Upper lobe of left lung (tissue), 6 donors: Measurements from ENCODE around the gene EMP1. TPM values are rescaled to one million over a fixed set of nuclear protein-coding genes. Genes with fewer than 3 reads are reported as not detected.

Source experiments
- ATAC-seq, 2 donors: fragments of 200-7000 bp; cut with Tn5 transposase; one replicate each; pipeline ENCODE4 v1.9.1; 2022; ENCODE audit warnings: mild to moderate bottlenecking in 2 of 2, moderate library complexity in 2 of 2; ENCODE audit not compliant: low FRiP score in 2 of 2
- DNase-seq, 2 donors: peaks; one replicate each; pipeline ENCODE4 v3.0.0-alpha.2; 2019 to 2020
- H3K27ac ChIP-seq, 4 donors: fragments of 200-600 bp; sonication (generic); one replicate each; pipeline ENCODE4 v1.5.1; 2016 to 2019
- H3K27me3 ChIP-seq, 4 donors: fragments of 200-600 bp; sonication (generic); one replicate each; pipeline ENCODE4 v1.5.1; 2017 to 2019
- H3K36me3 ChIP-seq, 4 donors: fragments of 200-600 bp; sonication (generic); one replicate each; pipeline ENCODE4 v1.5.1; 2016 to 2019
- H3K4me1 ChIP-seq, 4 donors: fragments of 200-600 bp; sonication (generic); one replicate each; pipeline ENCODE4 v1.5.1; 2018 to 2019
- H3K4me3 ChIP-seq, 4 donors: fragments of 200-600 bp; sonication (generic); one replicate each; pipeline ENCODE4 v1.5.1; 2017 to 2019; ENCODE audit warnings: mild to moderate bottlenecking in 2 of 4, moderate library complexity in 1 of 4
- H3K9me3 ChIP-seq, 4 donors: fragments of 200-600 bp; sonication (generic); one replicate each; pipeline ENCODE4 v1.5.1; 2018 to 2019
- EP300 ChIP-seq, 4 donors: sonication (generic); formaldehyde crosslinking; IDR thresholded peaks; one replicate each; pipeline ENCODE4 v1.5.1; 2017; ENCODE audit warnings: antibody characterized with exemption in 4 of 4, control low read depth in 2 of 4
- POLR2A ChIP-seq, 4 donors: fragments of 450-650 bp; IDR thresholded peaks; one replicate each; pipeline ENCODE4 v1.5.1; 2016 to 2017; ENCODE audit warnings: antibody characterized with exemption in 4 of 4, mild to moderate bottlenecking in 2 of 4
- POLR2AphosphoS5 ChIP-seq, 2 donors: sonication (generic); formaldehyde crosslinking; IDR thresholded peaks; one replicate each; pipeline ENCODE4 v1.5.1; 2017; ENCODE audit warnings: antibody characterized with exemption in 2 of 2
- WGBS, 2 donors: methylation state at CpG; one replicate each; pipeline ENCODE4 v1.1.5; 2017 to 2018; 5-methylcytosine and 5-hydroxymethylcytosine counted together
- total RNA-seq, 6 donors: library from RNA; depleted of rRNA in 4 of 6; stranded (reverse); fragments of >200 nt in 4 of 6; gene quantifications; one replicate each; pipeline versions ENCODE4 v1.1.0 to v1.2.1, GENCODE V29; 2016 to 2021
- TF ChIP-seq, protein P1 (sequence below), 6 experiments: fragments of 450-650 bp in 4 of 6; fragments of 200-600 bp in 2 of 6; sonication (generic) in 2 of 6; IDR thresholded peaks; one replicate each; pipeline ENCODE4 v1.5.1; 2016 to 2019; ENCODE audit warnings: antibody characterized with exemption in 6 of 6
- donor health status: DM: no; HTN: no; CAD: no; lungs with moderate emphysema.
- donor health status: DM: no; HTN: yes; CAD: no; lungs with severe emphysema.

The EMP1 gene
- total RNA-seq, 6 donors from 2014 or later: 18.9 to 360 (median 165) TPM

DNA sequence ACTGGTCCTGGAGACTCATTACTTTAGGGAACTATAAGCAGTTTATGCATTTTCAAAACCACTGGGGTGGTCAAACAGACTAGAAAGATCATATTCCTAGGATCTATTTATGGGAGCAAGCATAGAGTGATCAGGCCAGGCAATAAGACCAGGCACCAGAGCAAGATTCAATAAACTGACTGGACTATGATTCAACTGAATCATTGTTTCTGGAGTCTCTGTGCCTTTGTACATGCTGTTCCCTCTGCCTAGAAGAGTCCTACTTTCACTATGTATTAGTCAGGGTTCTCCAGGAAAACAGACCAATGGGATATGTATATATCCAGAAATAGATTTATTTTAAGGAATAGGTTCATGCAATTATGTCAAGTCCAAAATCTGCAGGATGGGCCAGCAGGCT lies 55.5 kb downstream of the EMP1 start:
- no peak for DNase-seq
- Histone ChIP-seq H3K4me3 (no peak overlapping the region), H3K27me3 (no peaks in the 10 kb centered on the region), H3K36me3 (no peaks in the 10 kb centered on the region), H3K4me1 (peaks cover 5 to 12% (median 9%) of the 10 kb centered on the region in 4 donors), H3K27ac (no peak overlapping the region), H3K9me3 (no peaks in the 10 kb centered on the region)
- TF ChIP-seq, protein P1, sequence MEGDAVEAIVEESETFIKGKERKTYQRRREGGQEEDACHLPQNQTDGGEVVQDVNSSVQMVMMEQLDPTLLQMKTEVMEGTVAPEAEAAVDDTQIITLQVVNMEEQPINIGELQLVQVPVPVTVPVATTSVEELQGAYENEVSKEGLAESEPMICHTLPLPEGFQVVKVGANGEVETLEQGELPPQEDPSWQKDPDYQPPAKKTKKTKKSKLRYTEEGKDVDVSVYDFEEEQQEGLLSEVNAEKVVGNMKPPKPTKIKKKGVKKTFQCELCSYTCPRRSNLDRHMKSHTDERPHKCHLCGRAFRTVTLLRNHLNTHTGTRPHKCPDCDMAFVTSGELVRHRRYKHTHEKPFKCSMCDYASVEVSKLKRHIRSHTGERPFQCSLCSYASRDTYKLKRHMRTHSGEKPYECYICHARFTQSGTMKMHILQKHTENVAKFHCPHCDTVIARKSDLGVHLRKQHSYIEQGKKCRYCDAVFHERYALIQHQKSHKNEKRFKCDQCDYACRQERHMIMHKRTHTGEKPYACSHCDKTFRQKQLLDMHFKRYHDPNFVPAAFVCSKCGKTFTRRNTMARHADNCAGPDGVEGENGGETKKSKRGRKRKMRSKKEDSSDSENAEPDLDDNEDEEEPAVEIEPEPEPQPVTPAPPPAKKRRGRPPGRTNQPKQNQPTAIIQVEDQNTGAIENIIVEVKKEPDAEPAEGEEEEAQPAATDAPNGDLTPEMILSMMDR (IDR thresholded peaks at IDR 0.05): no peak
- TF ChIP-seq EP300 (IDR thresholded peaks at IDR 0.05): no peak
- TF ChIP-seq POLR2AphosphoS5 (IDR thresholded peaks at IDR 0.05): no peak
- TF ChIP-seq POLR2A (IDR thresholded peaks at IDR 0.05): no peak
- no peak for ATAC-seq

DNA sequence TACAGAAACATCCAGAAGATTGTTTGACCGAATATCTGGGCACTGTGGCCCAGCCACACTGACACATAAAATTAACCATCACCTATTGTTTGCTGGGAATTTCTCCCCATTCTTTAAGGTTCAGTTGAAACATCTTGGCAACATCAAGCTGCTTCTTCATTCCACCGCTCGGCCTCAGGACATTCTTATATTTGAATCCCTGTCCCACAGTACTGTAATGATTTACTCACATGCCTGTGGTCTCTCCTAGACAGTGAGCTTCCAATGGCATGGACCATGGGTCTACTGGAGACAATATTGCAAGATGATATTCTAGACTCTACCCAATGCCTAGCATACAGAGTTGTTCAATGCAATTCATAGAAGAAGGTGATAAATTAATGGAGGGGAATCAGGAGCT lies 56.1 kb downstream of the EMP1 start:
- TF ChIP-seq, protein P1 (IDR thresholded peaks at IDR 0.05): no peak
- TF ChIP-seq POLR2AphosphoS5 (IDR thresholded peaks at IDR 0.05) (no peak), POLR2A (IDR thresholded peaks at IDR 0.05) (no peak), EP300 (IDR thresholded peaks at IDR 0.05) (no peak)
- H3K27ac ChIP-seq: no peak overlapping the region
- no peaks in the 10 kb centered on the region for H3K27me3 ChIP-seq
- no peaks in the 10 kb centered on the region for H3K36me3 ChIP-seq
- no peak for DNase-seq
- ATAC-seq: no peak
- peaks cover 5 to 12% (median 9%) of the 10 kb centered on the region in 4 donors for H3K4me1 ChIP-seq
- no peak overlapping the region for H3K4me3 ChIP-seq
- 70 to 88% methylated on average over 3 of the region's 3 CpGs for WGBS, 2 donors
- H3K9me3 ChIP-seq: no peaks in the 10 kb centered on the region

- DNase-seq (no peak), ATAC-seq (no peak)
- TF ChIP-seq POLR2AphosphoS5 (IDR thresholded peaks at IDR 0.05): no peak
- TF ChIP-seq EP300 (IDR thresholded peaks at IDR 0.05): no peak
- no peak for TF ChIP-seq POLR2A (IDR thresholded peaks at IDR 0.05)
- TF ChIP-seq, protein P1 (IDR thresholded peaks at IDR 0.05): no peak
- no peaks in the 10 kb centered on the region for H3K27me3 ChIP-seq
- 83 to 84% methylated on average over 7 of the region's 7 CpGs for WGBS, 2 donors
- H3K4me3 ChIP-seq: no peak overlapping the region
- H3K36me3 ChIP-seq: no peaks in the 10 kb centered on the region
- peaks cover 5 to 20% (median 9%) of the 10 kb centered on the region in 4 donors for H3K4me1 ChIP-seq
- H3K27ac ChIP-seq: no peak overlapping the region
- H3K9me3 ChIP-seq: no peaks in the 10 kb centered on the region
Observed at GRCh38 chr12:13253966-13254760, 57.6 kb downstream of the EMP1 start.

DNA sequence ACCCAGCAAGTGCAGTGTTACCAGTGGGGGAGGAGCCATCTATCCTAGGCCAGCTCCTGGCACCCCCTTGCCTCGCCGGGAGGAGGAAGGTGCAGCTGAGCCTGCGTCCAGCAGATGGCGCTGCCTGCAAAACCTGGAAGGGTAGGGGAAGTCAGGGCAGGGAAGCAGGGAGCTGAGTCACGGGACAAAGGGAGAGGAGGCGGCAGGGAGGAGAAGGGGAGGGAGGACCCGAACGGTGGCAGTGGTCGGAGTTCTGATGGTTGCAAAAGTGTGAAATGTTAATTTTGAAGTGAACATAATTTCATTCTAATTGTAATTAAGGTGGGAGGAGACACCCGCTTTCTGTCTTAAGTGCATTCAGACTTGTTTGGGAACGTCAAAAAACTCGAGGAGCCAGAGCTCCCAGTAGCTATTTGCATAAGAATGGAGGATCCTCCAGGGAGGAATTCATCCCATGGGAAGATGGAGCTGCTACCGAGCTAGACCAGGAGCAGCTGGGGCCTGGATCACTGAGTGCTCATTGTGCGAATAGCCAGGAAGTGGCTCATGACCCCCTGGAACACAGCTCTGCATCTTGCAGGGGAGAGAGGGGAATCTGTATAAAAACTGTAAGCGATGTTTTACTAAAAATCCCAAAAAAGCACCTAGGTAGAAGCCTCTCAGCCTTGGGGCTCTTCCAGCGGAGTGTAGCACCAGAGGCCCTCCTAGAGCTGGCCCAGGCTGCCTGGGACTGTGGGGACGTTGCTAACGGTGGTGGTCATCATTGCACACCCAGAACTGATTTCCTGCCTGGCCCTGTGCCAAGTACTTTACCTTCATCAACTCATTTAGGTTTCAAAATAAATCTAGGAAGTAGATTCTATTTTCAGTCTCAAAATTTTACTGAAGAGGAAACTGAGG lies 59.5 kb downstream of the EMP1 start:
- Histone ChIP-seq H3K27ac (no peak overlapping the region), H3K36me3 (no peaks in the 10 kb centered on the region), H3K4me3 (peak overlapping the region in 3 of 4 donors; percentile 22 to 37 (median 31)), H3K9me3 (no peaks in the 10 kb centered on the region), H3K4me1 (peaks cover 5 to 20% (median 9%) of the 10 kb centered on the region in 4 donors), H3K27me3 (no peaks in the 10 kb centered on the region)
- WGBS, 2 donors: 25 to 30% methylated on average over 18 of the region's 18 CpGs
- TF ChIP-seq, protein P1 (IDR thresholded peaks at IDR 0.05): peak; percentile 92 to 97 (median 95)
- TF ChIP-seq POLR2AphosphoS5 (IDR thresholded peaks at IDR 0.05) (peak; percentile 32 to 55), POLR2A (IDR thresholded peaks at IDR 0.05) (no peak)
- DNase-seq (peak; percentile 93 to 94), ATAC-seq (peak; percentile 97 to 99)
